Measurements from ENCODE around the gene ITPKB.

Gene ITPKB

DNA sequence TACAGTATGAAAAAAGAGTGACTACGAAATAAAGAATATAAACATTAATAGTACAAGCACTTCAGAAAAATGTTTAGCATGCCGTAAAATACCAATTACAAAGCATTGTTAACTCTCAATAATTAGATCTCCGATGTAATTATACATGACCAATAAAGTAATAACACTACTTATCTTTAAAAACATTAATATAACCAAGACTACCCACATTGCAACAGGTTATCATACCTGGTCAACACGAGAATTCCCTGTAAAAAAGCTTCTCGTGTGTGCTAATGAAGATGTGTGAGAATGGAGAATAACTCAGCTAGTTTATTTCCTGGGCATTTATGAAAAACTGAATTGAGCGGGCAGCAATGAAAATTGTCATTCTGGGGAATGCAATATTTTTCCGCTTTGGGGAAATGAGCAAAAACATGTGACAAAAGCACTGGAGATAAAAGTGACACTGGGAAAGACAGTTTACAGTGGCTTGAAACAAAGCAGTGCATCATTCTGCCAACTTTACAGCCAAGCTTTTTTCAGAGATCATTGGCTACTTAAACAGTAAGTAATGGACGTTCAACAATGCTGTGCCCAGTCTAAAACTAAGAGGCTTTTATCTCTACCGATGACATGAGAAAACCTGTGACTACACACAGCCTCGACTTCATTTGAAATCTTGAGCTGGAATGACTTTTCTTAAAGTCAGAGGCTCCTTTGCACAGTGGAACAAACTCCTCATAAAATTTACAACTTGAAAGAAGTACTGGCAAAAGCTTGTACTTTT is 34.7 kb downstream of the ITPKB start:
- DNase-seq (ENCODE audit: low spot score), result no peak

GRCh38 chr1:226702957-226703831 is 35.9 kb downstream of the ITPKB start:
- peak; percentile 67 for DNase-seq (ENCODE audit: low spot score)

- DNase-seq (ENCODE audit: low spot score), result no peak
Observed at GRCh38 chr1:226702318-226702956, 36.6 kb downstream of the ITPKB start.

GRCh38 chr1:226700861-226701260 is 38.2 kb downstream of the ITPKB start:
- no peak for DNase-seq (ENCODE audit: low spot score)

GRCh38 chr1:226699166-226699565 is 39.9 kb downstream of the ITPKB start:
- DNase-seq (ENCODE audit: low spot score), result no peak

DNA sequence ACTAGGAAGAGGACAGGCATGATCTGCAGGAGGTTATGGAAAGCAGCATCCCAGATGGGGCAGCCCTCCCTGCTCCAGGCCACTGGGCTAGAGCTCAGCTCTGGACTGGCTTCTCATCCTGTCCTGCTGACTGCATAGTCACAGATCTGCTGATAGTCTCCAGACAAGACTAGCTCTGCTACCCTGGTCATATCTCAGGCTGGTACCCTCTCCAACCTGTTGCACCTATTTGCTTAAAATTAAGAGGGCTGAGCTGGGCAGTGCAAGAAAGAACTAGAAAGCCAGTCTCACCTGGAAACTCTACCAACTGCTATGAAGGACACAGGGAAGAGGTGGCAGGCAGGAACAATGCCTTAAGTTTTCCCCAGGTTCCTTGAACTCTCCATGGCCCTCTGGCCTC is 40.4 kb downstream of the ITPKB start:
- no peak for DNase-seq (ENCODE audit: low spot score)

GRCh38 chr1:226697929-226698544 is 41.0 kb downstream of the ITPKB start:
- DNase-seq (ENCODE audit: low spot score), result no peak

DNA sequence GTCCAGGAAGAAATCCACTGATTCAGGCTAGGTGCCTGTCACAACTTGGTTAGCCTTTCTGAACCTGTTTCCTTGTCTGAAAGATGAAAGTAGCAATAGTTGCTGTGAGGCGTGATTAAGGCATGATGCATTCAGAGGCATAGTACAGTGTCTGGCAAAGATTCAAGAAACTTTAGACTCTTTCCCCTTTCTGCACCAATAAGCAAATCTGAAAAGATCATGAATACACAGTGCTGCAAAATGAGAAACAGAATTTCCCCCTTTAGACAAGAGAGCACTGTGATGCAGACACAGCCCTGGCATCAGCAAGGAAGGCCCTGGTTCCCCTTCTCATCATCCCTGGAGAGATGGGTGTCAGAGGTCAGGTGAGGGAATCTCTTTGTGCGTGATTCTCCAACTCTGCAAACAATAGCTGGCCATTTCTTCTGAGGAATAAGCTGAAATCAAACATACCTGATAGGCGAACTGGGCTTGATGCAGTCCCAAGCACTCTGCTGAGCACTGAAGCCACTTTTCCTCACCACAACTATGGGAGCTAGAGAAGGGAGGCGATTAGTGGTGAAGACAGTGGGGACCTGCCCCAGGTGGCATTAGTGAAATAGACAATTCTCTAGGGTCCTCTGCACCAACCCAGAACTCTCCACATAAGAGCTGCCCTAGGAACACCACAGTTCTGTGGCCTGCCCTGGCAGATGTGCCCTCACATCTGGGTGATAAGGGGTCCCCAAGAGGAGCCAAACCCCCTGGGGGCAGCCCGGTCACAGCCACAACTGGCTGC is 41.7 kb downstream of the ITPKB start:
- DNase-seq (ENCODE audit: low spot score), result peak; percentile 61

GRCh38 chr1:226696547-226696946 is 42.5 kb downstream of the ITPKB start:
- DNase-seq (ENCODE audit: low spot score), result no peak

GRCh38 chr1:226695335-226695900 is 43.7 kb downstream of the ITPKB start:
- no peak for DNase-seq (ENCODE audit: low spot score)

DNA sequence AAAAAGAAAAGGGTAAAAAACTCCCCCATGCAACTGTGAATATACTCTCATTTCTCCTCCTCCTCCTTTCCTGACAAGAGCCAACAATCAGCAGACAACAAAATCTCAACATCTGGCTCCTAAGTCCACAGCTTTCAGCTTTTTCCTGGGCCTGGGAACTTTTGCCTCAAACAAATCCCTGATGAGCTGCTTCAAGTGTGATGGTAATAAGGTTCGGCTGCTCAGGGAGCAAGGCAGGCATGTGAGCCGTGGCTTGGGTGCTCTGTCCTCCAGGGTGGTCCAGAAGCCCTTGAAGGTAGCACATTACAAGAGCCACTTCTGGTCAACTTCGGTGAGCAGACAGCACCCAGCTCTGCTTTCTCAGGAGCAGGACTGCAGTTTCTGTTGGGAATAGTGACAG is 46.3 kb downstream of the ITPKB start:
- DNase-seq (ENCODE audit: low spot score), result no peak

DNA sequence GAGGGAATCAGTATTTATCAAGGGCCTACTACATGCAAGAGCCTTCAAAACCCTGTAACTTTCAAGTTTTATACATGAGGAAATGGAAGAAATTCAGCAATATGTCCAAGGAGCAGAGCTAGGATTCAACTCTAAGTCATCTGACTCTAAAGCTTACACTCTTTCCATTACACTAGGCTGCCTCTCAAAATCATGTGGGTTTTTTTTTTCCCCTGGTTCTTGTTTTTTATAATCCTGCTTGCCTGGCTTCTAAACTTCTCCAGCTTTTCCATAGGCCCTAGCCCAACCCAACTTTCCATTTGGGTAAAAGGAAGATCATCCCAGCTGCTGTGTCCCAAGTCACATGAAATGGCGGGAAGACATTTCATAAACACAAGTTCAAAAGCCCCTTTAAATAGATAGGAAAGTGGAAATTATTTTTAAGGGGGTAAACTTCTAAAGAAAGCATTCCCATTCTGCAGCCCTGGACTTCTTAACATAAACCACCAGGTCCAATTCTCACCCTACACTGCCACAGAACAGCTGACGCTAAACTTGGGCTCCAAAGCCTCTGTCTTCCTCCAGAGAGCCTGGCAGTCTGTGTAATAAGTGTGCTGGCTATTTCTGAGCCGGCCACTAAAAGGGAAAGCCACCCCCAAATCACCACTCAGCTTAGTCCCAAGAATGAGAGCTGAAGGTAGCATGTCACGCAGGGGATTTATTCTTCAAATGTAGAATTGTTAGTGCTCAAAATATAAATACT is 46.9 kb downstream of the ITPKB start:
- DNase-seq (ENCODE audit: low spot score), result no peak

DNA sequence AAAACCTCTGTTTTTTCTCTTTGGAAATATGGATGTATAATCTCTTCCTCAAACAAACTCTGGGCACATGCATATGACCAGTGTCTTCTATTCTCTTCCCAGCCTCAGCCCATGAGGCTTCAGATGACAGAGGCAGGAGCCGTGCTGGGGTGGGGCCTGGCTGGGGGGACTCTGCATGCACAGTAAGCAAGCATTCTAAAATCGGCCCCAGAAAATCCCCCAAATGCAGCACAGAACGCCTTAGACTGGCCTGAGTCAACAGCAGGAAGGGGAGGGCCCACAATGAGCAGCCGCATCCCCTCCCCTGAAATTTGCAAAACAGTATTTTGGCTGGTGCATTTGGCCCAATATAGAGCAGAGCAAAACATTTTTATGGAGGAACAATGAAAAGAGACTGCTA is 47.8 kb downstream of the ITPKB start:
- peak; percentile 71 for DNase-seq (ENCODE audit: low spot score)

DNA sequence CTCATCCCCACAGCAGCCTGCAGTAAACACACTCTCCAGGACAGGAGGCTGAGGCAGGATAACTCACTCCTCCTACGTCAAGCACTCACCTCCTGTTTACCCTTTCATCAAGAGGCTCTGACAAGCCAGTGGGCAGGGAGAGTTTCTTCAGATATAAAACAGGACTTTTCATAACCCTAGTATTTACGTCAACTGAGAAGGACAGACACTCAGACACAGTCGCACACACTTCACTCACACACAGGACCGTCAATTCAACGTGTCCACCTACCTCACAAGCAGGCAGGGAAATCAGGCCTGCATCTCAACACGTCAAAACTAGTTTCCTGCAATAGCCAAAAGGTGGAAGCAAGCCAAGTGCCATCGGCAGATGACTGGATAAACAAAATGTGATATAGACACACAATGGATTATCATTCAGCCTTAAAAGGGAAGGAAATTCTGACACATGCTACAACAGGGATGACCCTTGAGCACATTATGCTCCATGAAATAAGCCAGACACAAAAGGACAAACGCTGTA is 48.6 kb downstream of the ITPKB start:
- no peak for DNase-seq (ENCODE audit: low spot score)

- DNase-seq (ENCODE audit: low spot score), result no peak
Observed at GRCh38 chr1:226688808-226689207, 50.3 kb downstream of the ITPKB start.

DNA sequence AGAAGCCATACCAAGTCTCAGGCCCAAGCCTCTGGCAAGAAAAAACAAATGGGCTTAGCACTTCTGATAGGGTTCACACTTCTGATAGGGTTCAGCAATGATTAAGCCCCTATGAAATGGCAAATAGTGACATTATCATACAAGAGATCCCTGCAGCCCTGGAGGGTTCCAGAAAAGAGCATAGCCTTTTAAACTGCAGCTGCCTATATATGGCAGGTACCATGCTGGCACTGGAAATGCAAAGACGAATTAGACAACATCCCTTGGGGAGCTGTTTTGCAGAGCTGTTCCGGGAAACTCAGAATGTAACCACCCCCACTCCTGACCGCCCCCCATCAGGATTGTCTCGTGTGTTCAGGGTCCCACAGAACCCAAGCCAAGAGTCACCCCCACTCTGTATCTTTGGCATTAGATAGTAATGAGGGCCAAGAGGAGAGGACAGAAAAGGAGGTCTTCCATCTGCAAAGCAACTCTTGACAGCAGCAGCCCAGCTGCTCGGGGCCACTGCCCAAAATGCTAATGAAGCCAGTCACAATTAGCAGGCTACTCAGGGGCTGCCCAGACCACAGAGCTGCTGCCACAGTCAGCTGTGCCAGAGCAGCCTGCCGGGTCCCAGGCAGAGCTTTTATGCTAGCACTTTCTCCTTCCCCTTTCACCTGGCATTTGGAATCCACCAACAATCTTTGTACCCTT is 50.9 kb downstream of the ITPKB start:
- DNase-seq (ENCODE audit: low spot score), result no peak

DNA sequence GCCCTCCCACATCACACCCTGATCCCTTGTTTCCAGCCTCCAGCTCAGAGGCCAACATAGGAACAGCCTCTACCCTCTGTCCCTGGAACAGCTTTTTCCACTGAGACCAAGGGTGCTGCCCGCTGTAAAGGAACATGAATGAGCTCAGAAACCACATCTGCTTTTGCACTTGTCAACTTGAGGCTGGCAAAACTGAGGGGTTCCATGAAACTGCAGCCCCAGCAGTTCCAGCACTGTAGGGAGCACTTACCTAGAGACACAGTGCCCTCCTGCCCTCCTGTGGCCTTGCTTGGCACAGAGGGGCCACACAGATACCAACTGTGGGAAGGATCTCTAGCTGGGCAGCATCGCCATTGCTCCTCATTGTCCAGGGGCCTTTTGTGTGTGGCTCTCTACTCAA is 51.7 kb downstream of the ITPKB start:
- DNase-seq (ENCODE audit: low spot score), result peak; percentile 64

DNA sequence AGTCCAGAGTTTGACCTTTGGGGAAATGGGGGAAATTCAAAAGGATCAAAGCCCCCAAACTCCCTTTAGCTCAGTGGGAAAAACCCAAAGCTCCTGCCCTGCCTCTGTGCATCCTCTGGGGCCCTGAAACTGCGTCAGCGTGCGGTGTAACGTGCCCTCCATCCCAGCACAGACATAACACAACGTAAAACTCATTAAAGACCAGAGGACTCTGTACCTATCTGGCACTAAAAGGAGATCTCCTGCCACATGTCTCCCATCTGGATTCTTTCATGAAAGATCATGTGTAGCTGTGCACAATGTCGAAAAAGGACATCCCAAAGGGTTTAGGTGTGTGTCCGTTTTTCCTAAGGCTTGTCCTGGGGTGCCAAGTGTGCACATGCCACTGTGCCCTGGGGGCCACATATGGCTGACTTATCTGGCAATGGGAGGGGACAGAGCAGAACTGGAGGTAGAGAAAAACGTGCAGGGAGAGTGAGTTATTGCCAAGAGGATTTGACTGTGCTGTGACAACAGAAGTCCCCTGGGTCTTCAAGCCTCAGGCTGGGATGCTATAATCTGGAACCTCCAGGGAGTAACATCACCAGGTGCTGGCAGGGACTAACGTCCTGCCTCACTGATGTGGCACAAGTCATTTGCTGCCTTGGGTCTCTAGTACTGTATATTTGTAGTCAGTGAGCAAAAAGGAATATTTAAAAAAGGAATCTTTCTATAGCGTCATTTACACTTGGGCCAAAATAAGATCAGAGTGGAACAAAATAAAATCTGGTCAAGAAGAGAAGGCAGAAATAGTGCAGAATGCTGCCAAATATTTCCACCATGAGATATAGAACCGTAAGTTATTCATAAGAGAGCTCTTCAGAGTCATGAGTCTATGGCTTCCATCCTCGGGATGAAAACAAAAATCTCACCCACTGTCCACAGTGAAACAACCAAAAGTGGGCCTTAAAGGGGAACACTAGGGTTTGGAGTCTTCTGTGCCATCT is 52.3 kb downstream of the ITPKB start:
- no peak for DNase-seq (ENCODE audit: low spot score)
